Measurements from ENCODE around the gene BTBD7.

BTBD7 gene

DNA sequence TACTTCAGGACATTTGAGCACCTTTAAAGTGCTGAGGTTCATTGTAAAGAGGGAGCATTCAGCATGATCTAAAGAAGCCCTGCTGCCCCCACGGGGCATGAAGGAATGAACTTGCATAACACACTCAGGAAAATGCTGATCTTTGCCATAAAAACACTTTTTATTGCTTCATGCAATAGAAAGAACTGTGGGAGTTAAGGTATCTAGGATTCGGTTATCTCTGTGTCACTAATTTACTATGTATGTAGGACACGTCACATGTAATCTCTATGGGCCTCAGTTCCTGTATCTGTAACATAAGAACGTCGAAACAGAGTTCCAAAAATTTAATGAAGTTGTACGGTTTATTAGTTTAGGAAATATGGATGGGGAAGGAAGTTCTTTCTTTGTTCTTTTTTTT, 33.0 kb downstream of the BTBD7 start:
- H3K79me2 ChIP-seq (ENCODE audit: low read length): peaks cover 60% of the 10 kb centered on the region
- no peak overlapping the region for H3K27ac ChIP-seq (ENCODE audit: low read length)
- H3K27me3 ChIP-seq (replicated peaks; ENCODE audit: insufficient read depth, low read length): no peaks in the 10 kb centered on the region
- H3K4me2 ChIP-seq (ENCODE audit: low read depth, low read length): no peak overlapping the region
- H3K9ac ChIP-seq (ENCODE audit: low read length): no peak overlapping the region
- H3F3A ChIP-seq (ENCODE audit: insufficient read depth, low read length): no peaks in the 10 kb centered on the region
- no peak overlapping the region for H3K4me3 ChIP-seq (ENCODE audit: low read length)
- TF ChIP-seq CTCF (IDR thresholded peaks at IDR 0.05; ENCODE audit: low read length) (no peak), EZH2phosphoT487 (IDR thresholded peaks at IDR 0.05; ENCODE audit: low read length) (no peak), EZH2 (optimal IDR thresholded peaks at IDR 0.05; ENCODE audit: low read depth, low read length) (no peak)
- no peak overlapping the region for H2AFZ ChIP-seq (ENCODE audit: low read length)
- no peak for DNase-seq
- no peaks in the 10 kb centered on the region for H3K4me1 ChIP-seq (ENCODE audit: low read length)
- H3K36me3 ChIP-seq (replicated peaks; ENCODE audit: insufficient read depth, low read length): no peaks in the 10 kb centered on the region
- H3K9me2 ChIP-seq (replicated peaks; ENCODE audit: insufficient read depth, low read length): no peaks in the 10 kb centered on the region
- no peaks in the 10 kb centered on the region; the same call in 1 of the 2 replicates for H4K20me1 ChIP-seq (ENCODE audit: insufficient read depth, low read length)
- H3K9me3 ChIP-seq (replicated peaks; ENCODE audit: insufficient read depth, low read length): no peaks in the 10 kb centered on the region

DNA sequence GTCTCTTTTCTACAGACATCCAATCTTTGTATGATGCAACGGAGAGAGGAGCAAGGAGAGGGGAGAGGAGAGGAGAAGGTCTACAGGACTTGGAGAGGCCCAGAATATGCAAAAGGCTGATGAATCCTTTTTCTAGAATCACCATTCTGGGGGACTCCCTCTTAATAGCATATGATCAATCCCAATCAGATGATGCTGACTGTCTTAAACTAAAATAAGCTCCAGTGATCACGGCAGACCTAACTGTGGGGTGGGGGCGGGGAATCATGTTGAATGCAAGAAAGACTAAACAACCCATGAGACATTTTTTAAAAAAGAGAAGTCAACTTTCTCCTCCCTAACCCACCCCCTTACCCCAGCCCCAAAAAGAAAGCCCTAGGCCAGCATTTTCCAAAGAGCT, 33.4 kb downstream of the BTBD7 start:
- Histone ChIP-seq H3K4me2 (ENCODE audit: low read depth, low read length) (no peak overlapping the region), H3K36me3 (replicated peaks; ENCODE audit: insufficient read depth, low read length) (no peaks in the 10 kb centered on the region), H3K4me1 (ENCODE audit: low read length) (no peaks in the 10 kb centered on the region), H3F3A (ENCODE audit: insufficient read depth, low read length) (no peaks in the 10 kb centered on the region), H3K9me2 (replicated peaks; ENCODE audit: insufficient read depth, low read length) (no peaks in the 10 kb centered on the region), H3K27me3 (replicated peaks; ENCODE audit: insufficient read depth, low read length) (no peaks in the 10 kb centered on the region), H2AFZ (ENCODE audit: low read length) (no peak overlapping the region), H3K9ac (ENCODE audit: low read length) (no peak overlapping the region), H3K79me2 (ENCODE audit: low read length) (peaks cover 56% of the 10 kb centered on the region), H4K20me1 (ENCODE audit: insufficient read depth, low read length) (no peaks in the 10 kb centered on the region; the same call in 1 of the 2 replicates), H3K4me3 (ENCODE audit: low read length) (no peak overlapping the region), H3K9me3 (replicated peaks; ENCODE audit: insufficient read depth, low read length) (no peaks in the 10 kb centered on the region), H3K27ac (ENCODE audit: low read length) (no peak overlapping the region)
- no peak for DNase-seq
- TF ChIP-seq EZH2phosphoT487 (IDR thresholded peaks at IDR 0.05; ENCODE audit: low read length): no peak
- no peak for TF ChIP-seq CTCF (IDR thresholded peaks at IDR 0.05; ENCODE audit: low read length)
- no peak for TF ChIP-seq EZH2 (optimal IDR thresholded peaks at IDR 0.05; ENCODE audit: low read depth, low read length)

DNA sequence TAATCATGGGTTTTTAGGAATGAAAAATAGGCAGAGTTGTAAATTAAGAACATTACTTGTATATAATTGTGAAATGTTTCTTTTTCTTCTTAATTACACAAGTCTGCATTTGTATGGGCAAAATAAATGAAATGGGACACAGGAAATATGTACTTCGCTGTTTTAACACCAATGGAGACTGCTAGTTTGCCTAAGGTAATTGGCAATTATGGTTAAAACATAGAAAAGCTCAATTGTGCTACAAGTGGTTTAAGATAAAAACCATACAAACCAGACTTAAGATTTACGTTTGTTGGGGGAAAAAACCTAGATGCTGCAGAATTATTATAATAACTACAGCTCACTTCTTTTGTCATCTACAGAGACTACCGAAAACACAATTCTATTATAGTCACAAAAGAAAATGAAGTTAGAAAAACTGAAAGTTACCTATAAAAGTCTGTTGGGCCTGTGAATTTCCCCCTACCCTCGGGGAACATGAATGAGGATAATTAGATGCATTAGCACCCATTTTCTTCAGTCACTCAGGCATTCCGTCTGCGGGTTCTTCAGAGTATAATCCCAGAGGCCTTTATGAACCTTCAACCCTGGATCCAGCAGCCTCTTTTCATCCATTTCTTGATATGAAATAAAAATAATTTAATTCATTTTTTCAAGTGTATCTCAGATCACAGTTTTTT, 37.2 kb downstream of the BTBD7 start:
- Histone ChIP-seq H3K79me2 (ENCODE audit: low read length) (peaks cover 31% of the 10 kb centered on the region), H3K9ac (ENCODE audit: low read length) (no peak overlapping the region), H3F3A (ENCODE audit: insufficient read depth, low read length) (no peaks in the 10 kb centered on the region), H3K4me2 (ENCODE audit: low read depth, low read length) (no peak overlapping the region), H3K27ac (ENCODE audit: low read length) (no peak overlapping the region), H3K4me3 (ENCODE audit: low read length) (no peak overlapping the region), H2AFZ (ENCODE audit: low read length) (no peak overlapping the region), H3K4me1 (ENCODE audit: low read length) (no peaks in the 10 kb centered on the region), H4K20me1 (ENCODE audit: insufficient read depth, low read length) (no peaks in the 10 kb centered on the region; the same call in 1 of the 2 replicates), H3K27me3 (replicated peaks; ENCODE audit: insufficient read depth, low read length) (no peaks in the 10 kb centered on the region), H3K9me2 (replicated peaks; ENCODE audit: insufficient read depth, low read length) (no peaks in the 10 kb centered on the region), H3K36me3 (replicated peaks; ENCODE audit: insufficient read depth, low read length) (no peaks in the 10 kb centered on the region), H3K9me3 (replicated peaks; ENCODE audit: insufficient read depth, low read length) (no peaks in the 10 kb centered on the region)
- TF ChIP-seq CTCF (IDR thresholded peaks at IDR 0.05; ENCODE audit: low read length): no peak
- no peak for TF ChIP-seq EZH2 (optimal IDR thresholded peaks at IDR 0.05; ENCODE audit: low read depth, low read length)
- no peak for TF ChIP-seq EZH2phosphoT487 (IDR thresholded peaks at IDR 0.05; ENCODE audit: low read length)
- DNase-seq: no peak

Measured in MM.1S (cell line).